HEK293 (cell line): ENCODE data around the gene ATOH1.
A peak's percentile ranks its signal among the peaks of the same experiment; 100 is the strongest.

Source experiments
- CTCF ChIA-PET: fragments of 350-600 bp; formaldehyde crosslinking; extraction: SDS; loops from one replicate; lab custom pipeline; 2021; ENCODE audit warnings: antibody characterized with exemption; lab: Yijun Ruan, JAX
- POLR2A ChIA-PET: fragments of 300-600 bp; formaldehyde crosslinking; extraction: SDS; loops from one replicate; lab custom pipeline; 2020; ENCODE audit warnings: antibody characterized with exemption, inconsistent platforms; lab: Yijun Ruan, JAX
- H3K27ac ChIP-seq: fragments of 200-500 bp; sonication (Bioruptor generic); 2 replicates; pipeline ENCODE4 v1.5.1; 2014; ENCODE audit warnings: low read depth, low read length, control low read depth, inconsistent platforms; ENCODE audit errors: extremely low read depth
- H3K36me3 ChIP-seq, 2 experiments: fragments of 200-500 bp in 1 of 2; sonication (Bioruptor generic) in 1 of 2; 1 replicate in 1 of 2; 2 replicates in 1 of 2; pipeline ENCODE4 v1.5.1; 2014 to 2017; ENCODE audit warnings: inconsistent platforms in 2 of 2, low read length in 2 of 2; ENCODE audit not compliant: control insufficient read depth in 2 of 2, insufficient read depth in 1 of 2
- H3K4me1 ChIP-seq: fragments of 200-500 bp; sonication (Bioruptor generic); 2 replicates; pipeline ENCODE4 v1.5.1; 2014; ENCODE audit warnings: mild to moderate bottlenecking, low read length, inconsistent platforms; ENCODE audit not compliant: control insufficient read depth, insufficient read depth
- H3K4me3 ChIP-seq: 2 replicates; pipeline ENCODE4 v1.5.1; 2011; ENCODE audit warnings: low read depth, mild to moderate bottlenecking, control low read depth, low read length, moderate library complexity
- H3K9me3 ChIP-seq: fragments of 200-500 bp; sonication (Bioruptor generic); 2 replicates; pipeline ENCODE4 v1.5.1; 2014; ENCODE audit warnings: low read depth, low read length, inconsistent platforms; ENCODE audit not compliant: control insufficient read depth, insufficient read depth
- HOXD13 ChIP-seq: sonication (generic); formaldehyde crosslinking; IDR thresholded peaks from 2 replicates; pipeline ENCODE4 v1.8.0; 2022; ENCODE audit warnings: missing genetic modification reagents, borderline replicate concordance
- KLF10 ChIP-seq: fragments of 450-650 bp; IDR thresholded peaks from 2 replicates; pipeline ENCODE4 v1.5.1; 2018; ENCODE audit warnings: missing biosample characterization, mild to moderate bottlenecking, missing genetic modification characterization
- MZF1 ChIP-seq: fragments of 450-650 bp; formaldehyde crosslinking; IDR thresholded peaks from 2 replicates; pipeline ENCODE4 v1.5.1; 2017; ENCODE audit warnings: missing biosample characterization, missing genetic modification characterization, borderline replicate concordance
- TRIM28 ChIP-seq: IDR thresholded peaks from 2 replicates; pipeline ENCODE4 v1.6.1; 2011; ENCODE audit warnings: low read length, control low read depth, borderline replicate concordance
- ZNF133 ChIP-seq: fragments of 450-650 bp; formaldehyde crosslinking; IDR thresholded peaks from 2 replicates; pipeline ENCODE4 v1.5.1; 2016; ENCODE audit warnings: missing biosample characterization, missing genetic modification characterization
- ZNF175 ChIP-seq: fragments of 450-650 bp; formaldehyde crosslinking; IDR thresholded peaks from 2 replicates; pipeline ENCODE4 v1.5.1; 2016; ENCODE audit warnings: missing biosample characterization, missing genetic modification characterization
- ZNF585B ChIP-seq: fragments of 450-650 bp; formaldehyde crosslinking; IDR thresholded peaks from 2 replicates; pipeline ENCODE4 v1.5.1; 2016; ENCODE audit warnings: missing biosample characterization, missing genetic modification characterization
- ZNF621 ChIP-seq: fragments of 450-650 bp; formaldehyde crosslinking; IDR thresholded peaks from 2 replicates; pipeline ENCODE4 v1.5.1; 2017; ENCODE audit warnings: missing biosample characterization, missing genetic modification characterization
- ZNF626 ChIP-seq: fragments of 450-650 bp; sonication (Bioruptor Pico); formaldehyde crosslinking; IDR thresholded peaks from 2 replicates; pipeline ENCODE4 v1.5.1; 2018; ENCODE audit warnings: missing biosample characterization, missing genetic modification characterization, inconsistent platforms
- ZNF777 ChIP-seq: fragments of 450-650 bp; formaldehyde crosslinking; IDR thresholded peaks from 2 replicates; pipeline ENCODE4 v1.5.1; 2017; ENCODE audit warnings: missing biosample characterization, missing genetic modification characterization, borderline replicate concordance
- ZNF791 ChIP-seq: fragments of 450-650 bp; formaldehyde crosslinking; IDR thresholded peaks from 2 replicates; pipeline ENCODE4 v1.5.1; 2016; ENCODE audit warnings: missing biosample characterization, missing genetic modification characterization
- ZXDB ChIP-seq: fragments of 450-650 bp; formaldehyde crosslinking; IDR thresholded peaks from 2 replicates; pipeline ENCODE4 v1.5.1; 2016; ENCODE audit warnings: missing biosample characterization, missing genetic modification characterization
- TF ChIP-seq, protein P1 (sequence below): fragments of 450-650 bp; formaldehyde crosslinking; conservative IDR thresholded peaks from 2 replicates; pipeline ENCODE4 v1.5.1; 2016; ENCODE audit warnings: low read depth, missing biosample characterization, missing genetic modification characterization
- TF ChIP-seq, protein P2 (sequence below): fragments of 450-650 bp; IDR thresholded peaks from 2 replicates; pipeline ENCODE4 v1.5.1; 2018; ENCODE audit warnings: missing biosample characterization, mild to moderate bottlenecking, missing genetic modification characterization
- TF ChIP-seq, protein P3 (sequence below): fragments of 450-650 bp; formaldehyde crosslinking; IDR thresholded peaks from 2 replicates; pipeline ENCODE4 v1.5.1; 2016; ENCODE audit warnings: missing biosample characterization, missing genetic modification characterization

The ATOH1 gene

DNA sequence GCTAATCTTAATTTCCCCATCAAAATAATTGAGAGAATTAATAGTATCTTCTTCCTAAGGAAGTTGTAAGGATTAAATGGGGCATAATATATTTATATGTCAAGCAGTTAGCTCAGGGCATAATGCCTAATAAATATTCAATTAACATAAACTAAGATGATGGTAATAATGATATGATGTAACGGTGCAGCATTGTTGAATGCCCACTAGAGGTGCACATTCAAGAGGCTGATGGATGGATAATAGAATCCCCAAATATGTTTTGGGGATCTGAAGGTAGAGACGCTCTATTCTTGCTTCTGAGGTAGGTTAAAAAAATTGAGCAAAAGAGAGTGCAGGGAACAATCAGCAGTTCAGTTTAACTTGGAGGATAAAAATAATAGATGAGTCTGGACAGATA is 37.1 kb downstream of the ATOH1 start:
- no peaks in the 10 kb centered on the region for H3K9me3 ChIP-seq
- H3K4me3 ChIP-seq = no peak overlapping the region
- CTCF ChIA-PET = interaction anchor here (1.1 kb wide), 1 partner anchor 11 kb away, joined by 4 read pairs; no protein-coding TSS in a partner anchor
- no peak for TF ChIP-seq TRIM28
- peak; percentile 88 for TF ChIP-seq MZF1
- H3K4me1 ChIP-seq = no peaks in the 10 kb centered on the region
- POLR2A ChIA-PET = no interaction called here
- H3K27ac ChIP-seq = no peak overlapping the region
- H3K36me3 ChIP-seq = no peaks in the 10 kb centered on the region

DNA sequence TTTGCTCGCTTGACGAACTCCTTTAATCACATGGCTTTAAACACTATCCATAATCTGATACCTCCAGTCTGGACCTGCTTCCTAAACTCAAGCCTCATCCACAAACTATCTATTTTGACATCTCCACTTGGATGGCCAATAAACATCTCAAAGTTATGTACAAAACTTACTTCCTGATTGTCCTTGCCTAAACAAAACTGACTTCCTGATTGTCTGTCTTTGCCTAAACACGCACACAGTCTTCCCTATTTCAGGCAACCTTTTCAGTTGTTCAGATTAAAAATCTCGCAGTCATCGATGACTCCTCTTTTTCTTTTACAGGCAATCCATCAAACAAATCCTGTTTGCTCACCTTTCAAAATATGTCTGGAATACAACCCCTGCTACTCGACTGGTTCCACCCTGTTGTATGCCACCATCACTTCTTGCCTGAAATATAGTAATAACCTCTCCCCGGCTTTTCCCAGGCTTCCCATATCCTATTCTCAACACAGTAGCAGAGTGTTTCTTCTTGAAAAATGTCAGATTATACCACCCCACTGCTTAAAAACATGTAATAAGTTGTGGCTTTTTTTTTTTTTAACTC is 39.0 kb downstream of the ATOH1 start:
- CTCF ChIA-PET = no interaction called here
- no peaks in the 10 kb centered on the region for H3K9me3 ChIP-seq
- H3K27ac ChIP-seq = no peak overlapping the region
- TF ChIP-seq ZNF175 (tag by site-specific recombination) (no peak), ZNF585B (tag by site-specific recombination) (no peak), ZNF791 (no peak), KLF10 (tag by site-specific recombination) (no peak), ZNF133 (tag by site-specific recombination) (no peak), ZNF621 (tag by site-specific recombination) (no peak), ZNF626 (tag by site-specific recombination) (no peak), HOXD13 (CRISPR knock-in tag) (no peak), ZXDB (tag by site-specific recombination) (no peak), ZNF777 (tag by site-specific recombination) (no peak)
- TF ChIP-seq, protein P1, sequence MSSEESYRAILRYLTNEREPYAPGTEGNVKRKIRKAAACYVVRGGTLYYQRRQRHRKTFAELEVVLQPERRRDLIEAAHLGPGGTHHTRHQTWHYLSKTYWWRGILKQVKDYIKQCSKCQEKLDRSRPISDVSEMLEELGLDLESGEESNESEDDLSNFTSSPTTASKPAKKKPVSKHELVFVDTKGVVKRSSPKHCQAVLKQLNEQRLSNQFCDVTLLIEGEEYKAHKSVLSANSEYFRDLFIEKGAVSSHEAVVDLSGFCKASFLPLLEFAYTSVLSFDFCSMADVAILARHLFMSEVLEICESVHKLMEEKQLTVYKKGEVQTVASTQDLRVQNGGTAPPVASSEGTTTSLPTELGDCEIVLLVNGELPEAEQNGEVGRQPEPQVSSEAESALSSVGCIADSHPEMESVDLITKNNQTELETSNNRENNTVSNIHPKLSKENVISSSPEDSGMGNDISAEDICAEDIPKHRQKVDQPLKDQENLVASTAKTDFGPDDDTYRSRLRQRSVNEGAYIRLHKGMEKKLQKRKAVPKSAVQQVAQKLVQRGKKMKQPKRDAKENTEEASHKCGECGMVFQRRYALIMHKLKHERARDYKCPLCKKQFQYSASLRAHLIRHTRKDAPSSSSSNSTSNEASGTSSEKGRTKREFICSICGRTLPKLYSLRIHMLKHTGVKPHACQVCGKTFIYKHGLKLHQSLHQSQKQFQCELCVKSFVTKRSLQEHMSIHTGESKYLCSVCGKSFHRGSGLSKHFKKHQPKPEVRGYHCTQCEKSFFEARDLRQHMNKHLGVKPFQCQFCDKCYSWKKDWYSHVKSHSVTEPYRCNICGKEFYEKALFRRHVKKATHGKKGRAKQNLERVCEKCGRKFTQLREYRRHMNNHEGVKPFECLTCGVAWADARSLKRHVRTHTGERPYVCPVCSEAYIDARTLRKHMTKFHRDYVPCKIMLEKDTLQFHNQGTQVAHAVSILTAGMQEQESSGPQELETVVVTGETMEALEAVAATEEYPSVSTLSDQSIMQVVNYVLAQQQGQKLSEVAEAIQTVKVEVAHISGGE = no peak
- TF ChIP-seq, protein P2, sequence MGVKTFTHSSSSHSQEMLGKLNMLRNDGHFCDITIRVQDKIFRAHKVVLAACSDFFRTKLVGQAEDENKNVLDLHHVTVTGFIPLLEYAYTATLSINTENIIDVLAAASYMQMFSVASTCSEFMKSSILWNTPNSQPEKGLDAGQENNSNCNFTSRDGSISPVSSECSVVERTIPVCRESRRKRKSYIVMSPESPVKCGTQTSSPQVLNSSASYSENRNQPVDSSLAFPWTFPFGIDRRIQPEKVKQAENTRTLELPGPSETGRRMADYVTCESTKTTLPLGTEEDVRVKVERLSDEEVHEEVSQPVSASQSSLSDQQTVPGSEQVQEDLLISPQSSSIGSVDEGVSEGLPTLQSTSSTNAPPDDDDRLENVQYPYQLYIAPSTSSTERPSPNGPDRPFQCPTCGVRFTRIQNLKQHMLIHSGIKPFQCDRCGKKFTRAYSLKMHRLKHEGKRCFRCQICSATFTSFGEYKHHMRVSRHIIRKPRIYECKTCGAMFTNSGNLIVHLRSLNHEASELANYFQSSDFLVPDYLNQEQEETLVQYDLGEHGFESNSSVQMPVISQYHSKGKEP (tag by site-specific recombination) = no peak
- TF ChIP-seq, protein P3, sequence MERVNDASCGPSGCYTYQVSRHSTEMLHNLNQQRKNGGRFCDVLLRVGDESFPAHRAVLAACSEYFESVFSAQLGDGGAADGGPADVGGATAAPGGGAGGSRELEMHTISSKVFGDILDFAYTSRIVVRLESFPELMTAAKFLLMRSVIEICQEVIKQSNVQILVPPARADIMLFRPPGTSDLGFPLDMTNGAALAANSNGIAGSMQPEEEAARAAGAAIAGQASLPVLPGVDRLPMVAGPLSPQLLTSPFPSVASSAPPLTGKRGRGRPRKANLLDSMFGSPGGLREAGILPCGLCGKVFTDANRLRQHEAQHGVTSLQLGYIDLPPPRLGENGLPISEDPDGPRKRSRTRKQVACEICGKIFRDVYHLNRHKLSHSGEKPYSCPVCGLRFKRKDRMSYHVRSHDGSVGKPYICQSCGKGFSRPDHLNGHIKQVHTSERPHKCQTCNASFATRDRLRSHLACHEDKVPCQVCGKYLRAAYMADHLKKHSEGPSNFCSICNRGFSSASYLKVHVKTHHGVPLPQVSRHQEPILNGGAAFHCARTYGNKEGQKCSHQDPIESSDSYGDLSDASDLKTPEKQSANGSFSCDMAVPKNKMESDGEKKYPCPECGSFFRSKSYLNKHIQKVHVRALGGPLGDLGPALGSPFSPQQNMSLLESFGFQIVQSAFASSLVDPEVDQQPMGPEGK (tag by site-specific recombination) = no peak
- TF ChIP-seq, all 188 proteins: peak for 0
- no peak overlapping the region for H3K4me3 ChIP-seq
- no peaks in the 10 kb centered on the region for H3K4me1 ChIP-seq
- no peaks in the 10 kb centered on the region for H3K36me3 ChIP-seq
- POLR2A ChIA-PET = no interaction called here
